GM23248 (cell line): ENCODE data around the gene SLC66A1. TPM values are rescaled to one million over a fixed set of nuclear protein-coding genes. Genes with fewer than 3 reads are reported as not detected.
A peak's percentile ranks its signal among the peaks of the same experiment; 100 is the strongest.

ENCODE experiments used
- DNase-seq: peaks from one replicate; pipeline ENCODE4 v3.0.0-alpha.2; 2015
- H2AFZ ChIP-seq: fragments of 200-600 bp; sonication (generic); 2 replicates; pipeline ENCODE4 v1.6.1; 2016; ENCODE audit warnings: antibody characterized with exemption
- H3F3A ChIP-seq: fragments of 200-600 bp; sonication (generic); 2 replicates; pipeline ENCODE4 v1.6.1; 2016; ENCODE audit warnings: mild to moderate bottlenecking, antibody characterized with exemption, mixed run types; ENCODE audit not compliant: insufficient read depth
- H3K27ac ChIP-seq: fragments of 200-600 bp; sonication (generic); 2 replicates; pipeline ENCODE4 v1.5.1; 2016; ENCODE audit warnings: mild to moderate bottlenecking
- H3K27me3 ChIP-seq: fragments of 200-600 bp; sonication (generic); replicated peaks from 2 replicates; pipeline ENCODE4 v1.6.1; 2016; ENCODE audit warnings: mild to moderate bottlenecking; ENCODE audit not compliant: insufficient read depth
- H3K36me3 ChIP-seq: fragments of 200-600 bp; sonication (generic); 2 replicates; pipeline ENCODE4 v1.6.1; 2016; ENCODE audit warnings: low read depth, mild to moderate bottlenecking
- H3K4me1 ChIP-seq: fragments of 200-600 bp; sonication (generic); 2 replicates; pipeline ENCODE4 v1.6.1; 2016; ENCODE audit warnings: mild to moderate bottlenecking; ENCODE audit not compliant: insufficient read depth
- H3K4me2 ChIP-seq: fragments of 200-600 bp; sonication (generic); one replicate; pipeline ENCODE4 v1.6.1; 2016; ENCODE audit warnings: mild to moderate bottlenecking; ENCODE audit not compliant: unreplicated experiment
- H3K4me3 ChIP-seq: fragments of 200-600 bp; sonication (generic); 2 replicates; pipeline ENCODE4 v1.5.1; 2016; ENCODE audit warnings: mild to moderate bottlenecking
- H3K79me2 ChIP-seq: fragments of 200-600 bp; sonication (generic); 2 replicates; pipeline ENCODE4 v1.6.1; 2016; ENCODE audit warnings: mild to moderate bottlenecking; ENCODE audit not compliant: insufficient read depth
- H3K9ac ChIP-seq: fragments of 200-600 bp; sonication (generic); 2 replicates; pipeline ENCODE4 v1.6.1; 2016; ENCODE audit warnings: mild to moderate bottlenecking
- H3K9me2 ChIP-seq: fragments of 200-600 bp; sonication (generic); 2 replicates; pipeline ENCODE4 v1.6.1; 2016; ENCODE audit warnings: mixed run types, mild to moderate bottlenecking, moderate library complexity; ENCODE audit not compliant: insufficient read depth
- H3K9me3 ChIP-seq: fragments of 200-600 bp; sonication (generic); one replicate; pipeline ENCODE4 v1.6.1; 2017; ENCODE audit warnings: low read depth
- H4K20me1 ChIP-seq: fragments of 200-600 bp; sonication (generic); 2 replicates; pipeline ENCODE4 v1.6.0; 2016; ENCODE audit not compliant: insufficient read depth
- EZH2 ChIP-seq: fragments of 200-600 bp; sonication (generic); IDR thresholded peaks from 2 replicates; pipeline ENCODE4 v1.6.1; 2018; ENCODE audit warnings: antibody characterized with exemption, mild to moderate bottlenecking; ENCODE audit not compliant: insufficient read depth, poor library complexity, severe bottlenecking
- EZH2phosphoT487 ChIP-seq: fragments of 200-600 bp; sonication (generic); IDR thresholded peaks from 2 replicates; pipeline ENCODE4 v1.6.1; 2018; ENCODE audit warnings: antibody characterized with exemption, moderate library complexity, mild to moderate bottlenecking, low read depth; ENCODE audit not compliant: insufficient read depth
- WGBS, 2 experiments: methylation state at CpG; one replicate each; pipeline ENCODE4 v1.1.6; 2015 to 2017; ENCODE audit warnings: low lambda C conversion rate in 2 of 2, low coverage in 1 of 2; ENCODE audit errors: missing lambda C conversion rate in 2 of 2; 5-methylcytosine and 5-hydroxymethylcytosine counted together
- in situ Hi-C: fragments of 300-500 bp; cut with MboI; formaldehyde crosslinking; loops from 2 replicates; pipeline ENCODE4 v1.15.0; 2020
- polyA plus RNA-seq: library from polyadenylated mRNA; unstranded; fragments of >200 nt; fragmentation: Nextera tagmentation; extraction: Ambion mirVana; gene quantifications from 2 replicates; pipeline ENCODE4 v1.2.1, GENCODE V29; 2016
- total RNA-seq: library from RNA; depleted of rRNA; stranded (reverse); fragments of >200 nt; shearing (Covaris generic); gene quantifications from 2 replicates; pipeline ENCODE4 v1.2.3, GENCODE V29; 2014

The SLC66A1 gene
- total and polyA plus RNA-seq, 2 experiments from 2014 or later = 13.5 to 16.2 TPM

DNA sequence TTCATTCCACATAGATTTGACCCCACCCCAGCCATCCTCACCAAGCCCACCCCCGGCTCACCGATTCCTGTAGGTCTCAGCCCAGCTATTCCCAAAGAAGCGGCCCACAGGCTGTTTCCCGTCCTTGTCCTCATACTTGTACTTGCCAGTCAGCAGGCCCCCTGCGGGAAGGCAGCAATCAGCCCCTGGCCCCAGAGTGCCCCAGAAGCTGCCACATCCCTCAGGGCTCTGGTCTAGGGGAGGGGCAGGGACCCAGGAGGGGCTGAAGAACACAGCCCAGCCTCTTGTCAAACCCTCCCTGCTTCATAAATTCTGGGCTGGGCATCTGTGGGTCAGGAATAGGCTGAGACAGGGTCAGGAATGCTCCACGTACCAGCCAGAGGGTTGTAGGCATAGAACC, 5.2 kb upstream of the SLC66A1 start:
- Histone ChIP-seq H2AFZ (no peak overlapping the region), H4K20me1 (no peaks in the 10 kb centered on the region; the same call in 1 of the 2 replicates), H3K79me2 (peaks cover 31% of the 10 kb centered on the region), H3K9me3 (no peaks in the 10 kb centered on the region), H3K36me3 (peaks cover 33% of the 10 kb centered on the region; the same call in 1 of the 2 replicates), H3K4me3 (no peak overlapping the region), H3K9me2 (no peaks in the 10 kb centered on the region), H3F3A (no peaks in the 10 kb centered on the region), H3K27ac (no peak overlapping the region), H3K9ac (no peak overlapping the region), H3K27me3 (no peaks in the 10 kb centered on the region), H3K4me1 (peaks cover 11% of the 10 kb centered on the region), H3K4me2 (no peak overlapping the region)
- WGBS, 2 experiments = 81 to 87% methylated on average over 5 to 6 of the region's 6 CpGs
- no peak for DNase-seq
- TF ChIP-seq EZH2 (no peak), EZH2phosphoT487 (no peak)
- in situ Hi-C loops = no loop called here

DNA sequence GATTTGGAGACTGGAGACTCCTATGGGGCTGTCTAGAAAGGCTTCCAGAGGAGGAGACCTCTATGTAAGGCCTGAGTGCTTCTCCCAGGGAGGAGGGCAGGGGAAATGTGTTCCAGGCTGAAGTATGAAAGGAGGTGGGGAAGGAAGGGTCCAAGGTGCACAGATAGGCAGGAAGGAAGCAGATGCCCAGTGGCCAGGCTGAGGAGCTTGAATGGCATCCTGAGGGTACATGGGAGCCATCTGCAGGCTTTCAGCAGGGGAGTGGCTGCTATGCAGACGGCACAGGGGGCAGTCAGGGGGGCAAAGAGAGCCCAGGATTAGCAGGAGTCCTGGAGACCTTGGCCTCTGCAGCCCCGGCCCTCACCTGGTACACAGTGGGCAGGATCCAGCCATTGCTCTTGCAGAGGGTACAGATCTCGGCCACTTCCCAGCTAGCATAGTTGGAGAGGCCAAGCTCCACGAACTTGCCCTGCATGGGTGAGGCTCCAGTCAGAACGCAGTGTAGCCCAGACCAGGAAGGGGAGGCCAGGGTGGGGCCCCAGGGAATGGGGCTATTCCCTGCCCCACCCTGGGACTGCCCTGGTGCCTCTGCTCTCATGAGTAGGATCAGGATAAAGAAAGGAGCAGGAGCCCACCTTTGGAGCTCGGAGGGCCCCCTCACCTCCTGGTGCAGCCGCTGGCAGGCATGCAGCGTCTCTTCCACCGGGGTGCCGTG, 4.2 kb upstream of the SLC66A1 start:
- no peaks in the 10 kb centered on the region; the same call in 1 of the 2 replicates for H4K20me1 ChIP-seq
- TF ChIP-seq EZH2phosphoT487 (no peak), EZH2 (no peak)
- no peaks in the 10 kb centered on the region for H3K9me3 ChIP-seq
- no peak overlapping the region for H3K9ac ChIP-seq
- no peaks in the 10 kb centered on the region for H3K9me2 ChIP-seq
- H3K36me3 ChIP-seq = peaks cover 31% of the 10 kb centered on the region; the same call in 1 of the 2 replicates
- H3F3A ChIP-seq = 0 out of 2 replicates have a peak, but pooled peaks cover 3% of the 10 kb centered on the region
- in situ Hi-C loops = no loop called here
- no peaks in the 10 kb centered on the region for H3K27me3 ChIP-seq
- H3K27ac ChIP-seq = no peak overlapping the region
- WGBS, 2 experiments = 89% methylated on average over 10 of the region's 10 CpGs
- peaks cover 15% of the 10 kb centered on the region for H3K4me1 ChIP-seq
- no peak overlapping the region for H2AFZ ChIP-seq
- no peak overlapping the region for H3K4me3 ChIP-seq
- no peak overlapping the region for H3K4me2 ChIP-seq
- peaks cover 31% of the 10 kb centered on the region for H3K79me2 ChIP-seq
- no peak for DNase-seq

DNA sequence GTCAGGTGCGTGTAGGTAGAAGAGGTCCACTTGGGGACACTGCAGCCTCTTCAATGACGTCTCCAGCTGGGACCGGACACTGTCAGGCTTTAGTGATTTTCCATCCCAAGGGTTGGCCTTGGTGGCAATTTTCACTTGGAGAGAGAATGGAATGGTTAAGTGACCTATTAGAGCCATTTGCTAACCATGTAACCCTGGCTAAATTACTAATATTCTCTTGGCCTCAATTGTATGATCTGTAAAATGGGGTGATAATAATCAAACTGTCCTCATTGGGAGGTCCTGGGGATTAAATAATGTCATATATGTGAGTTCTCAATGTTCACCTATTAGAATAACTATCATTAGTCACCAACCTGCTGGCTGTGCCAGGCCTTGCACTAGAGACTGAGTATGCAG, 3.6 kb upstream of the SLC66A1 start:
- Histone ChIP-seq H3K4me2 (no peak overlapping the region), H3K9me2 (no peaks in the 10 kb centered on the region), H3K4me1 (peaks cover 16% of the 10 kb centered on the region), H2AFZ (no peak overlapping the region), H3K36me3 (peaks cover 26% of the 10 kb centered on the region; the same call in 1 of the 2 replicates), H3F3A (0 out of 2 replicates have a peak, but pooled peaks cover 8% of the 10 kb centered on the region), H3K27me3 (no peaks in the 10 kb centered on the region), H3K79me2 (peaks cover 35% of the 10 kb centered on the region), H3K9me3 (no peaks in the 10 kb centered on the region), H4K20me1 (no peaks in the 10 kb centered on the region; the same call in 1 of the 2 replicates), H3K4me3 (no peak overlapping the region), H3K9ac (no peak overlapping the region), H3K27ac (no peak overlapping the region)
- TF ChIP-seq EZH2 = no peak
- TF ChIP-seq EZH2phosphoT487 = no peak
- WGBS, 2 experiments = 96 to 97% methylated on average over 3 of the region's 3 CpGs
- no peak for DNase-seq
- in situ Hi-C loops = no loop called here

DNA sequence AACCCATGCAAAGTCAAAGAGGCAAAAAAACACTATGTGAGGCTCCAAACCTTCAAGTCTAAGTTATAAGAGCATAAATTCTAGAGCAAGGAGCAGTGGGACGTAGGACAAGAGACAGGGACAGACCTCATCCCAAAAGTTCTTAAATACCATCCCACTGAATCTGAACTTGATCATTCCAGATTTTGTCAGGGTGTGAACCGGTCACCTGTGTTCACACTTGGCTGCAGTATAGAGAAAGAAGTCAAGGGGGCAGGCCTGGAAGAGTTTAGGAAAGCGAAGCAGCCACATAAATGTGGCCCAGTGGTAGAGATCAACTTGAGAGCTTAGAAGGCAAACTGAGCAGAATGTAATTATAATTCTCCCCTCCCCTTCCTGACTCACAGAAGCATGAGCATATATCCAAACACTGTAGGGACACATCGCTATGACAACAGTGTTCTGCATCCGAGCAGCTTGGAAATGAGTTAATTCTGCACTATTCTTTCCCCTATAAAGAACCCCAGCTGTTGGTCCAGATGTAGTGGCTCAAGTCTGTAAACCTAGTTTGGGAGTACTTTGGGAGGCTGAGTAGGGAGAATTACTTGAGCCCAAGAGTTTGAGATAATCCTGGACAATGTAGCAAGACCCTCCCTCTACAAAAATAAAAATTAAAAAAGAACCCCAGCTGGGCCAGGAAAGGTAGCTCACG, 2.9 kb upstream of the SLC66A1 start:
- DNase-seq = peak; percentile 94
- Histone ChIP-seq H3K4me1 (peaks cover 16% of the 10 kb centered on the region), H4K20me1 (no peaks in the 10 kb centered on the region; the same call in 1 of the 2 replicates), H3K9me3 (no peaks in the 10 kb centered on the region), H3K4me2 (peak overlapping the region; percentile 5), H3K79me2 (peaks cover 35% of the 10 kb centered on the region), H3K27ac (peak overlapping the region; percentile 31), H3K36me3 (peaks cover 21% of the 10 kb centered on the region; the same call in 1 of the 2 replicates), H3K27me3 (no peaks in the 10 kb centered on the region), H3K9me2 (no peaks in the 10 kb centered on the region), H3K9ac (peak overlapping the region; percentile 8; the same call in 1 of the 2 replicates), H3F3A (0 out of 2 replicates have a peak, but pooled peaks cover 8% of the 10 kb centered on the region), H3K4me3 (no peak overlapping the region), H2AFZ (no peak overlapping the region)
- 80 to 81% methylated on average over 6 of the region's 6 CpGs for WGBS, 2 experiments
- TF ChIP-seq EZH2 = no peak
- TF ChIP-seq EZH2phosphoT487 = no peak
- in situ Hi-C loops = no loop called here
